HG03469 (cell line): ENCODE data around the gene PRRC1.
A peak's percentile ranks its signal among the peaks of the same experiment; 100 is the strongest.

ENCODE experiments used
- ATAC-seq: cut with Tn5 transposase; IDR thresholded peaks from one replicate; pipeline ENCODE4 v1.9.1; 2021; ENCODE audit warnings: mild to moderate bottlenecking, moderate library complexity, moderate number of reproducible peaks; ENCODE audit not compliant: unreplicated experiment

PRRC1 gene

GRCh38 chr5:127574852-127575679 is 57.6 kb downstream of the PRRC1 start:
- no peak for ATAC-seq

- ATAC-seq: no peak
Observed at GRCh38 chr5:127577458-127577857, 60.0 kb downstream of the PRRC1 start.

- no peak for ATAC-seq
Observed at GRCh38 chr5:127580731-127581130, 63.3 kb downstream of the PRRC1 start.

- ATAC-seq: no peak
Observed at GRCh38 chr5:127581450-127581849, 64.0 kb downstream of the PRRC1 start.

GRCh38 chr5:127582773-127583370 is 65.4 kb downstream of the PRRC1 start:
- no peak for ATAC-seq

GRCh38 chr5:127583866-127584265 is 66.4 kb downstream of the PRRC1 start:
- no peak for ATAC-seq

- no peak for ATAC-seq
Observed at GRCh38 chr5:127585661-127586060, 68.2 kb downstream of the PRRC1 start.

GRCh38 chr5:127586066-127586770 is 68.8 kb downstream of the PRRC1 start:
- ATAC-seq: peak; percentile 47

- peak; percentile 34 for ATAC-seq
Observed at GRCh38 chr5:127586811-127587210, 69.4 kb downstream of the PRRC1 start.

GRCh38 chr5:127587246-127587917 is 69.9 kb downstream of the PRRC1 start:
- ATAC-seq: no peak

GRCh38 chr5:127588368-127588767 is 70.9 kb downstream of the PRRC1 start:
- ATAC-seq: no peak

- no peak for ATAC-seq
Observed at GRCh38 chr5:127589309-127590030, 72.0 kb downstream of the PRRC1 start.

GRCh38 chr5:127590156-127590722 is 72.8 kb downstream of the PRRC1 start:
- peak; percentile 49 for ATAC-seq

- no peak for ATAC-seq
Observed at GRCh38 chr5:127595484-127596368, 78.3 kb downstream of the PRRC1 start.

- ATAC-seq: no peak
Observed at GRCh38 chr5:127596501-127596900, 79.1 kb downstream of the PRRC1 start.

- no peak for ATAC-seq
Observed at GRCh38 chr5:127599320-127599719, 81.9 kb downstream of the PRRC1 start.

- no peak for ATAC-seq
Observed at GRCh38 chr5:127599847-127600246, 82.4 kb downstream of the PRRC1 start.

- no peak for ATAC-seq
Observed at GRCh38 chr5:127601111-127601510, 83.7 kb downstream of the PRRC1 start.

- no peak for ATAC-seq
Observed at GRCh38 chr5:127601601-127602000, 84.2 kb downstream of the PRRC1 start.
